D341Med (cell line): ENCODE results near the gene SMOC1.

ENCODE experiments used
- DNase-seq: peaks from one replicate; pipeline ENCODE4 v3.0.0; 2012; ENCODE audit warnings: low spot score

Gene SMOC1

DNA sequence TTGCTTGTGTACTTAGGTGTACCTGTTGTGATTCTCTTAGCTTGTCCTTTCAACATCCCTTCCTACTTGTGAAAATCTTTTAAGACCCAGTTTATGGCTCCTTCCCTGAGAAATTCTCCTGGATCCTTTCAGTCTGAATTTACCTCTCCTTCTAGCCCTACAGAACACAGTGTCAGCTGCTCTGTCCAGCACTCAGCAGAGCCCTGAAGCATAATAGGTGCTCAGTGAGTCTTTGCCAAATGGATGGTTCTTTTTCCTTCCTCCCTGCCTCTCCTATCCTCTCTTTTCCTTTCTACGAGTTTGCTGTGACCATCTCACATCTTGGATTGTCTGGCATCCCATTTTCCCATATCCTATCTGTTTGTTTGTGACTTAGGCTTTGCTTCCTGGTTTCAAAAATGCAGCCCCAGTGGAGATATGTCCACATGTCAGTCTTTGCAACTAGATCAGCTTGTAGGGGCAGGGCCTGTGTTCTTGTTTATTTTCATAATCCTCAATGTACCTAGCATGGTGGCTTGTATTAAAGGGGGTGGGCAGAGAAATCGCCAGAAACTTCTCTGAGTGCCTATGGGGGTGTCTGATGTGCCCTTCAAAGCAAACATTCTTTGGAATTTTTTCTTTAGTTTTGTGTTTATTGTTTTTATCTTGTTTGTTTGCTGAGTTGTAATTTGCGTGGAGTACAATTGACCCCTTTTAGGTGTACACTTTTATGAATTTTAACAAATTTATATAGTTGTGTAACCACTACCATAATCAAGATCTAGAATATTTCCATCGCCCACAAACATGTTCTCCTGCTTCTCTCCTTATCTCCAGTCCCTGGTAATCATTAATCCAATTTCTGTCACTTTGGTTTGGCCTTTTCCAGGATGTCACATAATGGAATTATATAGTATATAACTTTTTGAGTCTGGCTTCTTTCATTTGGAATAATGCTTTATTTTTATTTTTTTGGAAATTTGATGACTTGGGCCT lies 62.8 kb downstream of the SMOC1 start:
- no peak for DNase-seq

DNA sequence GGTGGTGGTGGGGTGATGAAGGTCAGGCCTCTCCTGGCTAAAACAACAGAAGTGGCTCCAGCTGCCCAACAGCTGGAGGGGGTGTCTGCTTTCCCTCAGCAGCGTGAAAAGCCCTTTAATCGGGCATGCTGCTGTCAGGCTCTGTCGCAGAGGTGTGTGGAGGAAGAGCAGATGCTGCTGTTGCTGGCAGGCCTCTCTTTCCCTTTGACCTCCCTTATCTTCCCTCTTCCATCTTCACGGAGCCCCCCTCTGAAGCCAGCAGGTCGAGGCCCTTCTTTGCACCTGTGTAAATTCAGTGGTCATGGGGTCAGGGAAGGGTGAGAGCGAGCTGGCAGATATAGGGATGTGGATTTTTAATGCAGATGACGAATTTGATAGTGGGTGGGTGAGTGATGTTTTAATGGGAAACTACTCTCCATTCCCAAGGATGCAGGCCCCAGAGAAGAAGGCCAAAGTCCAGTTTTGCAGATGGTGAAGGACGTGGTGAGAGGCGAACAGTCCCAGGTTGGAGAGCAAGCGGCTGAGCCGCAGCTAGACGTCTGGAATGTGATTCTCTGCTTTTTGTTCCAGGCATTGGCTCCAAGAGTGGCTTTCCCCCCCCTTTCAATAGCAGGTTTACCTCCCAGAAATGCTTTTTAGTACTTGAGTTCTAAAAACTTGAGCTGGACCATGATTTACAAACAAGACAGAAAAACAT lies 64.0 kb downstream of the SMOC1 start:
- no peak for DNase-seq

DNA sequence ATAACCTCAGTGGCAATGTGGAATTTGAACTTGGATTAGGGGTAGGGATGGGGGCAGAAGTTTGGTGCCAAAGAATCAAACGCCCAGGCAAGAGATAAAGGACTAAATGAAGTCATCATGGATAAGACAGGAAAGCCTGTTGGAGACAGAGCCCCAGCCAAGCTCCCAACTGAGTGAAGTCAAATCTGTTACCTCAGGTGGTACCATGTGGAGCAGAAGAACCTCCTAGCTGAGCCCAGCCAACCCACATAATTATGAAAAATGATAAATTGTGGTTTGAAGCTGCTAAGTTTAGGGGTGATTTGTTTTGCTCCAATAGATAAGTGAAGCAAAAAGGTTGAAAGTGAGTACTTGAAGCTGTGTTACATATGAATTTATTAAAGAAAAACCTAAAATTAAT lies 66.1 kb downstream of the SMOC1 start:
- DNase-seq: no peak

DNA sequence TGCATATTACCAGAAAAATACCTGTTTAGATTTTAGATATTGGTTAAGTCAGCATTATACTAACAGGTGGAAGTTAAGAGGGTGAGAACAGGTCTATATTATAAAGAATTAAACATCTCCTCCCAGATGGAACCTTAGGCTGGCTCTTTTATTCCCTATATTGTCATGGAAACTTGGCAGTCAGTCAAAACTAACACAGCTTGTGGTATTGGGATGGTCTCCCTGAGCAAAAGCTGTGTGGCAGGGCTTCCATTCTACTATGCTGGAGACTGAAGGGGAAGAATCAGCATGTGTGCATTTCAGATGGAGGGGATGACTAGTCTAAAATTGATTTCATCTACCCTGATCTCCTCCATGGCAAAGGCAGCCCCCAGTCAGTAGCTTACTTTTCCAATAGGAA lies 66.7 kb downstream of the SMOC1 start:
- DNase-seq: no peak

DNA sequence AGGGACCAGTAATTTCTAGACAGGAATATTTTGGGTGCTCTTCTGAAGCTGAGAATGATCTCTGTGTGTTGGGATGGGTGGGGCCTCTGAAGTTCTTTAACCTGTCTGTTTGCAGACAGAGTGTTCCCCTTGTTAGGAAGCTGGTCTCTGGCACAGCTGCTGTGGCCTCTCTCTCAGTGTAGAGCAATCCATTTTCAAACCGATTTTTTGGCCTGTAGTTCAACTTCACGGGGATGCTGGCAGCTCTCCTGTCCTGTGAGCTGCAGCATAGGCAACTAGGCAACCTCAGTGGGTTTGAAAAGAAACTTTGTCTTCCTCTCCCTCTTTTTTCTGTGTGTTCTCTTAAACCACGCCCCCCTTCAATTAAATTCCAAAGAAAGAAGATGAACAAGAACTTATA lies 69.1 kb downstream of the SMOC1 start:
- no peak for DNase-seq

DNA sequence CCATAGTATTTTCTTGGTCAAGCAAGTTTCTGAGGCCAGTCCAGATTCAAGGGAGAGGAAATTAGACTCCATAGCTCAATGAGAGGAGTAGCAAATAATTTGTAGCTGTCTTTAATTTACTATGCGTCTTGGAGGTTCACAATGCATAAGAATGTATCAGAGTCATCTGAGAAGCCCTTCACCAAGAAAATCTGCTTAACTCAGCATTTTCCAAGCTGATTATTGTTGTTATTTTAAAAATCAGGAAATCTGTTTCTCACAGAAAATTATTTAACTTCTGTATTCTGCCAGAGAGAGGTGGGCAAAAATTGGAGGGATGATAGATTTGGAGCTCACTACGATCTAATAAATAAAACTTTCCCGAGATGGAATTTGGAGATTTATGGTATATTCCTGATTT lies 72.0 kb downstream of the SMOC1 start:
- no peak for DNase-seq

DNA sequence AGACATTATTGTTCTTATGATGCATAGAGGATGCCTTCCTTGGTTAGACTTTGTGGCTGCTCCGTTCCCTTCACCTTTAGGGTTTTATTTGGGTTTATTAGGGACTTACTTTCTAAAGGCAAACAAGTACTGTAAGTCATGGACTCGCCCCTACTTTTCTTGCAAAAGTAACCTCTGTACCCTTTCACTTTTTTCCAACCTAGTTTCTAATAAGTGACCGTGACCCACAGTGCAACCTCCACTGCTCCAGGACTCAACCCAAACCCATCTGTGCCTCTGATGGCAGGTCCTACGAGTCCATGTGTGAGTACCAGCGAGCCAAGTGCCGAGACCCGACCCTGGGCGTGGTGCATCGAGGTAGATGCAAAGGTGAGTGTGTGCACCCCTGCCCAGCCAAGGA lies 72.7 kb downstream of the SMOC1 start:
- DNase-seq: no peak

DNA sequence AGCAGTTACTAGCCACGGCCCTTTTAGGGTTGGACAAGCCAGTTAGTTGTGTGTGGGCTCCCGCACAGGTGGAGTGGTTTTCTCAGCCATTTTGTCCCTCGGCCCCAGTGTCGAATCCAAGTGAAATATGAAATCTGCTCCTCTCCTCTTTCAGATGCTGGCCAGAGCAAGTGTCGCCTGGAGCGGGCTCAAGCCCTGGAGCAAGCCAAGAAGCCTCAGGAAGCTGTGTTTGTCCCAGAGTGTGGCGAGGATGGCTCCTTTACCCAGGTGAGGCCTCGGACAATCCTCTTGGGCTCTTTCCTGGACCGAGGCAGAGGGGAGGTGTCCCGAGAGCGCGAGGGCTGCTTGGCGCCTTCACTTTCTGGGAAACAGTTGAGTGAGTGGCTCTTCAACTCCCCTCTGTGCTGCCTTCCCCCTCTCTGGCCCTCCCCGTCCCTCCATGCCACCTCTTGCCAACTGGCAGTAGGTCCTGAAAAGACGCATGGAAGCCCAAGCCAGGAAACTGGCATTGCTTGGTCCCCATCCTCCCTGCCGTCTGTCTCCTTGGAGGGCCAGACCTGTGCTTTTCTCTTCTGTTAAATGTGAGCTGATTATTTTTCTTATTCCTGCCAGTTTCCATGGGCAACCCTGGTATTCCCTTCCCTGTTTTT lies 74.2 kb downstream of the SMOC1 start:
- no peak for DNase-seq

DNA sequence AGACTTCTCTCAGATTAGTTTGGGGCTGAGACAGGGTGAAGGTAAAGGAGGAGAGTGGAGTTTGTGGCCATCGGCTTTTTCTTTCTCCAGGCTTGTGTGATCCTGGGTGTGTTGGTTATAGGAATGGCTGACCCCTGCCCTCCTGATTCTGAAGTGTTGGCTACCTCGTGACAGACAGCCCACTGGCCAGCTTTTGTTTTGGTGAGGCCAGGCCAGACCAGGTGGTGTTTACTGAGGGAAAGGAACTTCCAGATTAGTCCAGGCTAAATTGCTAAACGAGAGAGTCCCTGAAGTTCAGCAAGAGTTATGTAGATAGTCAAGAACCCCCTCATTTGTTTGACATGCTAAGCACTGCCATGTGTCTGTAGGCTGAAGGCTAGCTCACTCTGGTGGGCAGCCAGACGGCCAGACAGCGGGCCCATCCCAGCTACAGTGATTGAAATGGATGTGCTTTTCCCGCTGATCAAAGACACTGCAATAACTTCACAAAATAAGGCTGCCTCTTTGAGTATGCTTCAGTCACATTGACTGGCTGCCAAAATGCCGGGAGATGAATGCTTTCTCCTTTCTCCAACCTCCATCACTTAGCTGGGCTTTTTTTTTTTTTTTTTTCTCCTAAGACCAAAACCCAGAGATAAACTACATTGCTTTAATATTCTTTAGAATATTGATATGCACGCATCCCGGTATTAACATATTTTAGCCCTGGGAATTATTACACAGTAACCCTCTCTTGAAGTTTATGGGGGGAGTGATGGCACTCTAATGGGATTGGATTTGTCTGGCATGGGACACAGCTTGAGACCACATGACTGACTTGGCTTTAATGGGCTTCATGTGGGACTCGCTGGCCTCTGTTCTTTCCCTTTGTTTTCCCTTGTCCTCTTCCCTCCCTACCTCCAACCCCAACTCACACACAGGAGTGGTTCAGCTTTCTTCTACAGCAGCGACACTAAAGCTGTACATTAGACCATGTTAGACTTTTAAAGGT lies 76.9 kb downstream of the SMOC1 start:
- no peak for DNase-seq

DNA sequence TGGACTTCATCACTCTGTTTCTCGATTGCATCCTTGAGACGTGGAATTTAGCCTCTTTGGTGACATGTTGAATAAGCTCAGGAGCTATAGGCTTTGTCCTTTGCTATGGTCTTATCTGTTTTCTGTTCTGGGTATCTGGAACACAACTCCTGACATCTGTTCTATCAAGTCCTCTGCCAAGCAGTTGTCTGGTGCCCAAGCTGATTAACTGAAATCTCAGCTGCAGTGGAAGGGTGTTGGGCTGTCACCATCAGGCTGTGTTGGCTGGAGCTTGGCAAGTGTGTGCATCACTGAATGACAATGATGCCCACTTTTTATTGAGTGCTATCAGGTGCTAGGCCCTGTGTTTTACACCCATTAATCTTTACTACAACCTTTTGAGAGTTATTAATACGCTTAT lies 77.8 kb downstream of the SMOC1 start:
- DNase-seq: no peak

DNA sequence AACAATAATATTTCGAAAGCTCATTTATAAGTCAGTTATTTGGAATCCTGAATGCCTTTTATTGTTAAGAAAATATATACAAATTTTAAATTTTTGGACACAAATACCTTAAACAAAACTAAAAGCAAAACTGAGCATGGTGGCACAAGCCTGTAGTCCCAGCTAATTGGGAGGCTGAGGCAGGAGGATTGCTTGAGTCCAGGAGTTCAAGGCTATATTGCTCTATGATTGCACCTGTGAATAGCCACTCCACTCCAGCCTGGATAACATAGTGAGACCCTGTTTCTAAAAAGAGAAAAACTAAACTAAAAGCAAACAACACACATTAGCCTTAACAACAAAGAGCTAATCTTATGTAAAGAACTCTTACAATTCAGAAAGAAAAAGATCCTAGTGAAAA lies 78.8 kb downstream of the SMOC1 start:
- no peak for DNase-seq

DNA sequence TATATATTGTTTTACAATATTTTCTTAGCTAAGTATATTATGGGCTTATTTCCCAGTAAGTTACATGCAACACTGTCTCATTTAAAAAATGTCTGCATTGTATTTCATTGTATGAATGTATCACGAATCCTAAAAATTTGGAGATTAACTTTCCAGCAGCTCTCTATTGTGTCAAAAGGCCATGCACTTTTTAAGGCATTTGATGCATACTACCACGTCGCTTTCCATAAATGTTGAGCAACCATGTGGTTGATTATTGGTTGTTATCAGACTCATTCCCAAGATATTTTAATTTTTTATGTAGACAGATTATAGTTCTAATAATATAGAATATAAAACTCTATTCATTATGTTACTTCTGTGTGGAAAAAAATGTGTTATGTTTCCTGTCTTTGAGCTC lies 79.9 kb downstream of the SMOC1 start:
- DNase-seq: no peak

DNA sequence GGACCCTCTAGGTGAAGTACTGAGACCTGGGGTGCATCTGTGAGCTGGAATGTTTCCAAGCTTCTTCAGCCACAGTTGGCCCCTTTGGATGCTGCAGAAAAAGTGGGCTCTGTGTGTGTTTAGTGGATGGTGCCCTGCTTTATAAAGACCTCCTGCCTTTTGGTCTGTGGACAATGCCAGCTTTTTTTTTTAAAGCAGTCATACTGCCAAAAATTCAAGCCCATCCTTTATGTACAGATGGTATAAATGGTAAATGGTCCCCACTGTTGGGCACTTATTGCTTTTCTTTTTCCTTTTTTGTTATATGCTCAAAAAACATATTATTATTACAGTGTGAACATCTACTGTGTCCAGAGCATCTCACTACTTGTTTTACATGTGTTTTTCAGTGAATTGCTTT lies 81.1 kb downstream of the SMOC1 start:
- DNase-seq: no peak

DNA sequence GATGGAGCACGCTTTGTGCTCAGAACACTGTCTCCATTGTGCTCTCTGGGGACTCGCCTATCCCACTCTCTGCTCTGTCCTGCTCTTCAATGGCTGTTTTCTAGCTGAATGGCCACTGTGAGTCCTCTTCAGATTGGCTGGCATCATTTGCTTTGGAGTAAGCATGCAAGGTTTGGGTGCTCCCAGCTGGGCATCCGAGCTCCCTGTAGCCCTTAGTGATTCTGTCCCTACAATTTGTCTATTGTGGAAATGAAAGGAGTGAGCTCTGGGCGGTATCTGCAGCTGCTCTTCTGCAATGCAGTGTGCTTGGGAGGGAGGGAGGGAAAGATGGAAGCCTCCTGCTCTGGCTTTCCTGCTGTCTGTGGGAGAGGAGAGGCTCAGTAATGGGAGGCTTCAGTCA lies 84.8 kb downstream of the SMOC1 start:
- DNase-seq: no peak

DNA sequence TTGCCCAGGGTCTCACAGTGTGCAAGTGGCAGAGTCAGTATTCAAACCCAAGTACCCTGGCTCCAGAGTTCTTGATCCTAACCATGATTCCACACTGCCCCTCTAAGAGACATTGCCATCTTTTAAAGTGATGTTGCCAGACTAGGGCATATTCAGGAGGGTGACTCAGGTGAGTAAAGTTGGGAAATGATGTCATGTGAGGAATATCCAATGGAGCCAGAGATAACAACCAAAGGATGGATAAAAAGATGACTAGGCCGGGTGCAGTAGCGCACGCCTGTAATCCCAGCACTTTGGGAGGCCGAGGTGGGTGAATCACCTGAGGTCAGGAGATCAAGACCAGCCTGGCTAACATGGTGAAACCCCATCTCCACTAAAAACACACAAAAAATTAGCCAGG lies 85.6 kb downstream of the SMOC1 start:
- DNase-seq: no peak

DNA sequence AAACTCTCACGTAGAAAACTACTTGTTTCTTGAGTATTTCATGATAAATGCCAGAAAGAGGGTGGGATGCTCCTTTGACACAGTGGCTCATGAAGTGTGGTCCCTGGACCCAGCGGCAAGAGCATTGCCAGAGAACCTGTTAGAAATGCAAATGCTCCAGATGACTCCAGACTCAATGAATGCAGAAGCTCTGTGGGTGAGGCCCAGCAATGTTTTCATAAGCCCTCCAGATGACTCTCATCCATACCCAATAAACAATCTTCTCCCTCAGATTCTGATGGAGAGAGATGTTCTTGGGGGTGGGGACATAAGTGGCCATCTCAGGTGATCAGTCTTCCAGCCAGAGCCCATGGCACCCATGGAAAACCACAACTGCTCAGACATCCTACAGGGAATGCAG lies 88.9 kb downstream of the SMOC1 start:
- no peak for DNase-seq

DNA sequence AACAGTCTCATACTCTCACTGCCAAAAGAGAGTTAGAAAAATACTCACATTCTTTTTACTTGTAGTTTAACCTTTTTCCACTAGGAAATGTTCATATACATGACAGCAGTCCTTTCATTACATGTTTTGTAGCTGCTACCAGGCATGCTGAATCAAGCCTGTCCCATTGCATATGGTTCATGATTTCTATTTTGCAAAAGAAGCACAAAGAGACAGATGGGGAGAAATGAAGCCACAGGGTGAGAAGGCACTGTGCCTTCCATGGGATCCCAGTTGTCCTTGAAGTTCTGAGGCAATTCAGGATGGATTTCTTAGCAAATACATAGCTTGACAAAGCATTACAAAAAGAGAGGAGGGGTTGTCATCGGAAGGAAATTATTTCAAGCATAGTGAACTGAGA lies 89.5 kb downstream of the SMOC1 start:
- no peak for DNase-seq

DNA sequence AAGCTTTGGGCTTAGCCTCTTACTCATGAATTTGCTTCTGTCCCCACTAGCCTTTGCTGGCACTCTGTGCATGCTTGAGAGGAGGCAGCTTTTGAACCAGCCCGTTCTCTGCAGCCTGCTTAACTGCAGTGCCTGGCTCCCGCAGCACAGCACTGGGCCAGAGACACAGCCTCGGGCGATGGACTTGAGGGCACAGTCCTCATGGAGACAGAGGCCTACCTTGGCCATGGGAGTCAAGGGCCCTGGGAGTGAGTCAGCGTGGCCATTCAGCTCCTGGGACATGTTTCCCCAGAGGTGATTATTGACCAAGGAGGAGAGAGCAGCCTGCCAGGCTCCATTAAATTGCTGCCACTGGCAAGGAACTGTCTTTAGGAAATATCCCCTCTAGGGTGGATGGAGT lies 93.5 kb downstream of the SMOC1 start:
- DNase-seq: no peak

DNA sequence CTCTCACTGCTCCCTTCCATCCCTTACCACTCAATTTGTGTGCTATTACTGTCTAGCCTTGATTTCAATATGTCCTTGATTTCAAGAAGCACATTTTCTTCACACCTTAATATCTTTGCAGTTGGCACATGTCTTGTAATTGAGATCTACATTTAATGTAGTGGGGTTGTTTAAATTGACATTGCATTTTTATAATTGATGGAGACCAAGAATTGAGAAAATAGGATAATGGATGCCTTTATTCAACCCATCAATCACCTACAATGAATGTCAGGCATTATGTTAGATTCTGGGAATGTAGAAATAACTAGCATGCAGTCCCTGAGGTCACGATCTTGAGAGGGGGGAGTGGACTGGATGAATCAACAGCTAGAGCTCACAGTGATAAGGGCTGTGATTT lies 94.6 kb downstream of the SMOC1 start:
- no peak for DNase-seq

DNA sequence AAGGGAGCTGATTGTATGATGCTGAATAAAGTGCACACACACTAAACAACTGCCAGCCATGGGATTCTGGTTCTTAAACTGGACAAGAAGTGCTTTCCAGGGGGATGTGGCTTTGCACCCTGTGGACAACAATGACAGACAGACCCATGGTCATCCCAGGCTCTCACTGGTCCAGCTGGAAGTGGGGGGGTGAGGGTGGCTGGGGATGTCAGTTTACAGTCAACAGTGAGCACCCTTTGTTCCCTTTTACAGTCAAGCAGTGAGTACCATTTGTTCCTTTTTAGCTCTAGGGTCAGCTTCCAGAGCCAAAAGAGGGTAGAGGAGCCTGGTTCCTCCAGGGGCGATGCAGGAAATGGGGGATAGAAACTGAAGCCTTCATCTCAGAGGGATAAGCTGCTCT lies 100.7 kb downstream of the SMOC1 start:
- DNase-seq: no peak

DNA sequence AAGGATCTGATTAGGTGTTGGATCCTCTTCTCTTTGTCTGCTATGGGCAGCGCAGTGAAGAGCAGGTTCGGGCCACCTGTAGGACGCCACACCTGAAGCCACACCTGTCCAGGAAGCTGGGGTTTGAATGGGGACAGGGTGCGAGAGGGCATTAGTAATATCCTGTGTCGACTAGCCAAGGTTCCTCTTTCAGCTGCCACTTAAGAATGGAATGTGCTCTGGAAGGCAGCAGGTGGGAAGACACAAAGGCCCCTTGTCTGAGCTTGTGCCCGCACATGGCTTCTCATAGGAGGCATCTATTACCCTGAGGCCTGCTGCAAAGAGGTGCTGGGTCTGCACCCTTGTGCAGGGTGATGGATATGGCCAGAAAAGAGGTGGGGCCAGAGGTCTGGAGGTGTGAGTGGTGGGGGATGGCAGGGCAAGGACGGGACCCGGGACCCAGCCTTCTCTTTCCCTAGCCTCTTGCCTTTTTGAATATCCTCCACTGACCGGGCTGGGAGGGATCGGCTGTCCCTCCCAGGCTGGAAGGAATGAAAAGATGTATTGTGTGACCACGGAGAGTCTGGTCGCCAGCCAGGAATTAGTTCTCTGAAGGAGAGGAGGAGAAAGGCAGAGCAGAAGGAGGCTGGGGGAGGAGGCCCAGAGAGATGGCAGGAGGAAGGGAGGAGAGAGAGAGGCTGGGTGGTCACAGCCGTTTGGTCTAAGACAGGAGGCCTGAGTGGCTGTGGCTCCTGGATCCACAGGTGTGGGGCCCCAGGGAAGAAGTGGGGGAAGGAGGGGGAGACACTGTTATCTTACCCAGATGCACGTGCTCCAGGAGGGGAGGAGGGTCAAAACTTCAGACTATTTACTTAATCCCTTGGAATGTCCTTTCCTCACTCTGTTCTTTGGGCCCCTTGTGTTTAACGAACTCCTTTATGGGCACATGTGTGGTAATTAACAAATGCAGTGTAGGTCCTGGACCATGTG lies 101.5 kb downstream of the SMOC1 start:
- no peak for DNase-seq
